ENCODE data around the gene SYNGR4. TPM values are rescaled to one million over a fixed set of nuclear protein-coding genes. Genes with fewer than 3 reads are reported as not detected.

SYNGR4 gene
- total and polyA plus RNA-seq, 2 donors (not counting 1 experiment from before 2014, with no cell fraction given): not detected

DNA sequence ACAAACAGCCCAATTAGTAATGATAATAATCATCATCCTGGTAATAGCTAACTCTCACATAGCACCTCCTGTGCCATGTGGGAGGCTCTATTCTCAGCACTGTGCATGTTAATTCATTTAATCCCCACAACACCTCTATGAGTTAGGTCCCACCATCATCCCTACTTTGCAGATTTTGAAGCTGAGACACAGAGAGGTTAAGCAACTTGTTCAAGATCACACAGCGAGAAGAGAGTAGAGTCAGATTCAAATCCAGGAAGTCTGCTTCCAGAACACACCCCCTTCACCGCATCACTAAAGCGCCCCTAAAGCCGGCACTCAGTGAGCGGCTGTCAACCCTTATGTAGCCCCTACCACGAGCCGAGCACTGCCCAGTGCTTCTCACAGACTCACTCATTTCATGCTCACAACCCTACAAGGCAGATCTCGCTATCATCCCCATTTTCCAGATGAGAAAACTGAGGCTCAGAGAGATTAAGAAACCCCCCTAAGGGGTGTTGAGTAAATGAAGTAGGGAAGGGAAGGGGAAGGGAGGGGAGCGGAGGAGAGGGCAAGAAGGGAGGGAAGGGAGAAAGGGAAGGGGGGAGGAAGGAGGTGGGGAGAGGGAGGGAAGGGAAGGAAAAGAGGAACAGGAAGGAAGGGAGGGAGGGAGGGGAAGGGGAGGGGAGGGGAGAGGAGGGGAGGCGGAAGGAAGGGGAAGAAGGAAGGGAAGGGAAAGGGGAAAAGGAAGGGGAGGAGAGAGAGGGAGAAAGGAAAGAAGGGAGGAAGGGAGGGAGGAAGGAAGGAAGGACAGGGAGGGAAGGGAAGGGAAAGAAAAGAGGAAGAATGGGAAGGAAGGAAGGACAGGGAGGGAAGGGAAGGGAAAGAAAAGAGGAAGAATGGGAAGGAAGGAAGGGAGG is 22.4 kb upstream of the SYNGR4 start:
- Histone ChIP-seq H3K79me2 (ENCODE audit: control insufficient read depth, insufficient read depth, low read length) (no peaks in the 10 kb centered on the region), H3K27me3 (ENCODE audit: control insufficient read depth, insufficient read depth, low read length) (no peaks in the 10 kb centered on the region), H3K4me2 (ENCODE audit: extremely low read depth, insufficient read depth, low read length) (no peak overlapping the region), H4K20me1 (ENCODE audit: control insufficient read depth, extremely low read depth, insufficient read depth, low read length) (no peaks in the 10 kb centered on the region), H2AFZ (ENCODE audit: low read length) (no peak overlapping the region), H3K36me3 (ENCODE audit: control insufficient read depth, insufficient read depth, low read length) (no peaks in the 10 kb centered on the region), H3K9me3 (ENCODE audit: control insufficient read depth, insufficient read depth, low read depth, low read length) (no peaks in the 10 kb centered on the region), H3K27ac (ENCODE audit: insufficient read depth, low read length) (no peak overlapping the region), H3K4me1 (ENCODE audit: control insufficient read depth, extremely low read depth, insufficient read depth, low read length) (no peaks in the 10 kb centered on the region), H3K4me3 (replicated peaks in 1 of 4; ENCODE audit: control extremely low read depth in 1 of 4, insufficient read depth in 1 of 4, low read depth in 3 of 4, low read length in 4 of 4) (no peak overlapping the region), H3K9ac (ENCODE audit: insufficient read depth, low read length) (no peak overlapping the region)
- no peak for TF ChIP-seq EZH2 (IDR thresholded peaks at IDR 0.05; ENCODE audit: low read length, missing control alignments)
- TF ChIP-seq, protein P1, sequence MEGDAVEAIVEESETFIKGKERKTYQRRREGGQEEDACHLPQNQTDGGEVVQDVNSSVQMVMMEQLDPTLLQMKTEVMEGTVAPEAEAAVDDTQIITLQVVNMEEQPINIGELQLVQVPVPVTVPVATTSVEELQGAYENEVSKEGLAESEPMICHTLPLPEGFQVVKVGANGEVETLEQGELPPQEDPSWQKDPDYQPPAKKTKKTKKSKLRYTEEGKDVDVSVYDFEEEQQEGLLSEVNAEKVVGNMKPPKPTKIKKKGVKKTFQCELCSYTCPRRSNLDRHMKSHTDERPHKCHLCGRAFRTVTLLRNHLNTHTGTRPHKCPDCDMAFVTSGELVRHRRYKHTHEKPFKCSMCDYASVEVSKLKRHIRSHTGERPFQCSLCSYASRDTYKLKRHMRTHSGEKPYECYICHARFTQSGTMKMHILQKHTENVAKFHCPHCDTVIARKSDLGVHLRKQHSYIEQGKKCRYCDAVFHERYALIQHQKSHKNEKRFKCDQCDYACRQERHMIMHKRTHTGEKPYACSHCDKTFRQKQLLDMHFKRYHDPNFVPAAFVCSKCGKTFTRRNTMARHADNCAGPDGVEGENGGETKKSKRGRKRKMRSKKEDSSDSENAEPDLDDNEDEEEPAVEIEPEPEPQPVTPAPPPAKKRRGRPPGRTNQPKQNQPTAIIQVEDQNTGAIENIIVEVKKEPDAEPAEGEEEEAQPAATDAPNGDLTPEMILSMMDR (conservative IDR thresholded peaks at IDR 0.05 in 1 of 2, IDR thresholded peaks at IDR 0.05 in 1 of 2; ENCODE audit: low read depth in 1 of 2, low read length in 2 of 2): no peak
- DNase-seq (ENCODE audit: low read depth in 2 of 2): no peak

DNA sequence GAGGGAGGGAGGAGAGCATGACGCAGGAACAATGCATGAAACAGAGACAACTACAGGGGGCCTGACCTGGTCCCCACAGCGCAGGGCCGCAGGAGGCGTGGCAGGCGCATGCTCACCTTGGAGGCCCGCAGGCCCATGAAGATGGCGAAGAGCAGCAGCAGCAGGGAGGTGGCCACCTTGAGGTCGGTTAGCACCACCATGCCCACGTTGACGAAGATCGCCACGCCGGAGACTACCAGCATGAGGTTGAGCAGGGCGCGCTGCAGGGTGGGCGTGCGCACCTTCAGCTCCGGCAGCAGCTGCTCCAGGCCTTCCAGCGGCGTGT is 21.8 kb upstream of the SYNGR4 start:
- H4K20me1 ChIP-seq (ENCODE audit: control insufficient read depth, extremely low read depth, insufficient read depth, low read length): no peaks in the 10 kb centered on the region
- no peaks in the 10 kb centered on the region for H3K79me2 ChIP-seq (ENCODE audit: control insufficient read depth, insufficient read depth, low read length)
- no peak overlapping the region for H2AFZ ChIP-seq (ENCODE audit: low read length)
- no peaks in the 10 kb centered on the region for H3K36me3 ChIP-seq (ENCODE audit: control insufficient read depth, insufficient read depth, low read length)
- no peaks in the 10 kb centered on the region for H3K4me1 ChIP-seq (ENCODE audit: control insufficient read depth, extremely low read depth, insufficient read depth, low read length)
- H3K4me2 ChIP-seq (ENCODE audit: extremely low read depth, insufficient read depth, low read length): no peak overlapping the region
- no peak overlapping the region for H3K27ac ChIP-seq (ENCODE audit: insufficient read depth, low read length)
- no peaks in the 10 kb centered on the region for H3K27me3 ChIP-seq (ENCODE audit: control insufficient read depth, insufficient read depth, low read length)
- DNase-seq (ENCODE audit: low read depth in 2 of 2): no peak
- TF ChIP-seq, protein P1 (conservative IDR thresholded peaks at IDR 0.05 in 1 of 2, IDR thresholded peaks at IDR 0.05 in 1 of 2; ENCODE audit: low read depth in 1 of 2, low read length in 2 of 2): no peak
- no peak for TF ChIP-seq EZH2 (IDR thresholded peaks at IDR 0.05; ENCODE audit: low read length, missing control alignments)
- no peak overlapping the region for H3K4me3 ChIP-seq (replicated peaks in 1 of 4; ENCODE audit: control extremely low read depth in 1 of 4, insufficient read depth in 1 of 4, low read depth in 3 of 4, low read length in 4 of 4)
- no peak overlapping the region for H3K9ac ChIP-seq (ENCODE audit: insufficient read depth, low read length)
- no peaks in the 10 kb centered on the region for H3K9me3 ChIP-seq (ENCODE audit: control insufficient read depth, insufficient read depth, low read depth, low read length)

GRCh38 chr19:48342841-48343540 is 21.2 kb upstream of the SYNGR4 start:
- Histone ChIP-seq H3K9ac (ENCODE audit: insufficient read depth, low read length) (no peak overlapping the region), H3K4me1 (ENCODE audit: control insufficient read depth, extremely low read depth, insufficient read depth, low read length) (no peaks in the 10 kb centered on the region), H3K36me3 (ENCODE audit: control insufficient read depth, insufficient read depth, low read length) (no peaks in the 10 kb centered on the region), H3K4me3 (replicated peaks in 1 of 4; ENCODE audit: control extremely low read depth in 1 of 4, insufficient read depth in 1 of 4, low read depth in 3 of 4, low read length in 4 of 4) (no peak overlapping the region), H2AFZ (ENCODE audit: low read length) (no peak overlapping the region), H3K27me3 (ENCODE audit: control insufficient read depth, insufficient read depth, low read length) (no peaks in the 10 kb centered on the region), H4K20me1 (ENCODE audit: control insufficient read depth, extremely low read depth, insufficient read depth, low read length) (no peaks in the 10 kb centered on the region), H3K27ac (ENCODE audit: insufficient read depth, low read length) (no peak overlapping the region), H3K9me3 (ENCODE audit: control insufficient read depth, insufficient read depth, low read depth, low read length) (no peaks in the 10 kb centered on the region), H3K79me2 (ENCODE audit: control insufficient read depth, insufficient read depth, low read length) (no peaks in the 10 kb centered on the region), H3K4me2 (ENCODE audit: extremely low read depth, insufficient read depth, low read length) (no peak overlapping the region)
- DNase-seq (ENCODE audit: low read depth in 2 of 2): peak in 1 of 2 donors; percentile 35
- TF ChIP-seq, protein P1 (conservative IDR thresholded peaks at IDR 0.05 in 1 of 2, IDR thresholded peaks at IDR 0.05 in 1 of 2; ENCODE audit: low read depth in 1 of 2, low read length in 2 of 2): no peak
- no peak for TF ChIP-seq EZH2 (IDR thresholded peaks at IDR 0.05; ENCODE audit: low read length, missing control alignments)
